ENCODE measurements around the gene CXCL9.
"Not testable (repeated sequence)": the region's sequence is repeated elsewhere in the genome, so short reads cannot be mapped to it uniquely, and the experiment has no call there.

CXCL9 gene

GRCh38 chr4:75980576-75980975, 26.7 kb downstream of the CXCL9 start:
- peaks cover 6% of the 10 kb centered on the region for H3K4me1 Mint-ChIP-seq
- H3K27ac Mint-ChIP-seq (ENCODE audit: low read depth): no peak overlapping the region

GRCh38 chr4:75976177-75976576, 31.1 kb downstream of the CXCL9 start:
- no peaks in the 10 kb centered on the region for H3K9me3 Mint-ChIP-seq
- DNase-seq (ENCODE audit: low spot score in 2 of 2) (no peak), ATAC-seq (replicated peaks; ENCODE audit: extremely low read depth, poor library complexity, severe bottlenecking) (no peak)
- H3K27me3 Mint-ChIP-seq: no peaks in the 10 kb centered on the region
- H3K36me3 Mint-ChIP-seq (ENCODE audit: insufficient read depth): peaks cover 64% of the 10 kb centered on the region
- peaks cover 6% of the 10 kb centered on the region for H3K4me1 Mint-ChIP-seq
- H3K27ac Mint-ChIP-seq (ENCODE audit: low read depth): no peak overlapping the region
- H3K4me3 Mint-ChIP-seq: no peak overlapping the region

More at GRCh38 chr4:75980576-75980975, 26.7 kb downstream of the CXCL9 start:
- ATAC-seq (replicated peaks; ENCODE audit: extremely low read depth, poor library complexity, severe bottlenecking) (no peak), DNase-seq (ENCODE audit: low spot score in 2 of 2) (no peak)
- Mint-ChIP-seq H3K27me3 (no peaks in the 10 kb centered on the region), H3K4me3 (no peak overlapping the region), H3K36me3 (ENCODE audit: insufficient read depth) (peaks cover 32% of the 10 kb centered on the region), H3K9me3 (no peaks in the 10 kb centered on the region)

GRCh38 chr4:75973766-75974165, 33.5 kb downstream of the CXCL9 start:
- Mint-ChIP-seq H3K27ac (ENCODE audit: low read depth) (no peak overlapping the region), H3K4me3 (no peak overlapping the region), H3K36me3 (ENCODE audit: insufficient read depth) (peaks cover 80% of the 10 kb centered on the region), H3K9me3 (no peaks in the 10 kb centered on the region), H3K4me1 (peaks cover 5% of the 10 kb centered on the region), H3K27me3 (no peaks in the 10 kb centered on the region)
- ATAC-seq (replicated peaks; ENCODE audit: extremely low read depth, poor library complexity, severe bottlenecking): no peak
- DNase-seq (ENCODE audit: low spot score in 2 of 2): no peak

GRCh38 chr4:75968084-75968483, 39.2 kb downstream of the CXCL9 start:
- no peaks in the 10 kb centered on the region for H3K9me3 Mint-ChIP-seq
- DNase-seq (ENCODE audit: low spot score in 2 of 2) (no peak), ATAC-seq (replicated peaks; ENCODE audit: extremely low read depth, poor library complexity, severe bottlenecking) (no peak)
- H3K27me3 Mint-ChIP-seq: no peaks in the 10 kb centered on the region
- H3K4me1 Mint-ChIP-seq: peaks cover 9% of the 10 kb centered on the region
- peaks cover 92% of the 10 kb centered on the region for H3K36me3 Mint-ChIP-seq (ENCODE audit: insufficient read depth)
- H3K27ac Mint-ChIP-seq (ENCODE audit: low read depth): no peak overlapping the region
- no peak overlapping the region for H3K4me3 Mint-ChIP-seq

- ATAC-seq (replicated peaks; ENCODE audit: extremely low read depth, poor library complexity, severe bottlenecking) (no peak), DNase-seq (ENCODE audit: low spot score in 2 of 2) (no peak)
- Mint-ChIP-seq H3K9me3 (no peaks in the 10 kb centered on the region), H3K36me3 (ENCODE audit: insufficient read depth) (peaks cover 76% of the 10 kb centered on the region), H3K27ac (ENCODE audit: low read depth) (no peak overlapping the region), H3K4me1 (peaks cover 4% of the 10 kb centered on the region), H3K4me3 (no peak overlapping the region), H3K27me3 (no peaks in the 10 kb centered on the region)
These were observed 43.8 kb downstream of the CXCL9 start for GRCh38 chr4:75963558-75963957.

GRCh38 chr4:75962072-75962471, 45.2 kb downstream of the CXCL9 start:
- DNase-seq (ENCODE audit: low spot score in 2 of 2); H3K4me1 Mint-ChIP-seq; H3K9me3 Mint-ChIP-seq; H3K27ac Mint-ChIP-seq (ENCODE audit: low read depth); H3K27me3 Mint-ChIP-seq; H3K4me3 Mint-ChIP-seq; ATAC-seq (replicated peaks; ENCODE audit: extremely low read depth, poor library complexity, severe bottlenecking): not testable (repeated sequence)
- peaks cover 71% of the 10 kb centered on the region for H3K36me3 Mint-ChIP-seq (ENCODE audit: insufficient read depth)

GRCh38 chr4:75958546-75958945, 48.8 kb downstream of the CXCL9 start:
- H3K9me3 Mint-ChIP-seq; H3K4me3 Mint-ChIP-seq; H3K27me3 Mint-ChIP-seq; DNase-seq (ENCODE audit: low spot score in 2 of 2); H3K4me1 Mint-ChIP-seq; H3K27ac Mint-ChIP-seq (ENCODE audit: low read depth); ATAC-seq (replicated peaks; ENCODE audit: extremely low read depth, poor library complexity, severe bottlenecking): not testable (repeated sequence)
- peaks cover 59% of the 10 kb centered on the region for H3K36me3 Mint-ChIP-seq (ENCODE audit: insufficient read depth)

- H3K27me3 Mint-ChIP-seq; H3K4me1 Mint-ChIP-seq; H3K9me3 Mint-ChIP-seq; H3K27ac Mint-ChIP-seq (ENCODE audit: low read depth); H3K4me3 Mint-ChIP-seq; DNase-seq (ENCODE audit: low spot score in 2 of 2); ATAC-seq (replicated peaks; ENCODE audit: extremely low read depth, poor library complexity, severe bottlenecking): not testable (repeated sequence)
- peaks cover 63% of the 10 kb centered on the region for H3K36me3 Mint-ChIP-seq (ENCODE audit: insufficient read depth)
These were observed 52.5 kb downstream of the CXCL9 start for GRCh38 chr4:75954811-75955210.

GRCh38 chr4:75953509-75953908, 53.8 kb downstream of the CXCL9 start:
- Mint-ChIP-seq H3K36me3 (ENCODE audit: insufficient read depth) (peaks cover 59% of the 10 kb centered on the region), H3K4me3 (no peak overlapping the region), H3K27ac (ENCODE audit: low read depth) (peak overlapping the region; percentile 1), H3K4me1 (no peaks in the 10 kb centered on the region), H3K9me3 (no peaks in the 10 kb centered on the region), H3K27me3 (no peaks in the 10 kb centered on the region)
- DNase-seq (ENCODE audit: low spot score in 2 of 2): no peak
- no peak for ATAC-seq (replicated peaks; ENCODE audit: extremely low read depth, poor library complexity, severe bottlenecking)

Data from central memory CD8-positive, alpha-beta T cell (primary cell).